BLaER1 treated with 17β-estradiol and CSF1 and Interleukin-3, amounts not matched to agents 10 nM and 100 nM (cell line): ENCODE results near the gene GLYATL3.

Source experiments
- H3K27ac ChIP-seq, 11 experiments: shearing (Covaris generic); formaldehyde crosslinking; 2 replicates each; pipeline ENCODE4 v1.8.1; 2022
- H3K27me3 ChIP-seq, 11 experiments: shearing (Covaris generic); formaldehyde crosslinking; 2 replicates each; pipeline ENCODE4 v1.8.1; 2022
- H3K36me3 ChIP-seq, 11 experiments: shearing (Covaris generic); formaldehyde crosslinking; 2 replicates each; pipeline ENCODE4 v1.8.1; 2022
- H3K4me1 ChIP-seq, 10 experiments: shearing (Covaris generic); formaldehyde crosslinking; 2 replicates each; pipeline ENCODE4 v1.8.1; 2022
- H3K4me2 ChIP-seq, 11 experiments: shearing (Covaris generic); formaldehyde crosslinking; 2 replicates each; pipeline ENCODE4 v1.8.1; 2022
- H3K4me3 ChIP-seq, 10 experiments: shearing (Covaris generic); formaldehyde crosslinking; 2 replicates each; pipeline ENCODE4 v1.8.1; 2022
- H3K9ac ChIP-seq, 11 experiments: shearing (Covaris generic); formaldehyde crosslinking; 2 replicates each; pipeline ENCODE4 v1.8.1; 2022
- H3K9me3 ChIP-seq, 11 experiments: shearing (Covaris generic); formaldehyde crosslinking; replicated peaks in 1 of 11; 2 replicates each; pipeline ENCODE4 v1.8.1; 2022
- H4K20me1 ChIP-seq, 11 experiments: shearing (Covaris generic); formaldehyde crosslinking; 2 replicates each; pipeline ENCODE4 v1.8.1; 2022
- Cebpa-rat ChIP-seq, 11 experiments: shearing (Covaris generic); IDR thresholded peaks; 2 replicates each; pipeline ENCODE4 v1.8.1; 2022

GLYATL3 gene

DNA sequence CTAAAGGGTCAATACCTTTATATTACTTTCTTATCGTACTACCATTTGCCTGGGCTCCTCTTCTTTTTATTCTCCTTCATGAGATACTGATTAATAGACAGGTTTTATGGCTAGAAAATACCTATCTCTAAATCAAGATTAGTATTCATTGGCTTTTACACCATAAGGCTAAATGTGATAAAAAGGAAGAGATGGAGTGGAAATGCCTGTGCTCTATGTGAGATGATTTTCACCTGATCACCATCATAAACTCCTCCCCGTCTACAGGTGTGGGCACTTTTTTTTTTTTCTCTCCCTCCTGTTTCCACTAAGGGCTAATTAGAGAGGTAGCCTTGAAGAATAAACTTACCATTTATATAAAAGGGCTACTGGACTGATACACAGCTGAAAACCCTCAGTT, at the start of gene GLYATL3:
Gene GLYATL3, plus strand, starts transcription at position 301 of the 400 bp plus-strand sequence. CDS start 12,068 bp downstream, outside the sequence.
- Histone ChIP-seq H3K9ac (no peak within 1 kb of the TSS), H3K9me3 (no peaks in the 10 kb centered on the region), H4K20me1 (no peaks in the 10 kb centered on the region), H3K4me1 (no peaks in the 10 kb centered on the region), H3K27ac (no peak within 1 kb of the TSS), H3K4me2 (no peak within 1 kb of the TSS), H3K27me3 (no peaks in the 10 kb centered on the region), H3K4me3 (no peak within 1 kb of the TSS), H3K36me3 (peaks cover 0 to 14% (median 7%) of the 10 kb centered on the region in 11 experiments; a peak in 17 of 22 replicates)
- TF ChIP-seq Cebpa-rat (IDR thresholded peaks at IDR 0.05), result no peak

DNA sequence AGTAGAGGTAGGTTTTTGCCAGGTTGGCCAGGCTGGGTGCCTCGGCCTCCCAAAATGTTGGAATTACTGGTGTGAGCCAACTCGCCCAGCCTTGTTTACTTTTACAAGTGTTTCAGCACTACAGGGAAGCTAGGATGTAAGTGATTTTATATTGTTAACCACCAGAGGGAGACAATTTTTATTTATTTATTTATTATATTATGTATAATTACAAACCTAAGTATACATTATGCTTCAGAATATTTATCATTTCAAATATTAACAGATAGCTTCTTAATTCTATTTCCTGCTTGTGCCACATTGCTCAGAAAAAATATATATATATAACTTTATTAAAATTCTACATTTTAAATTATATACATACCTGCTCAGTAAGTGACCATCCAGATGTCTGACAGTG, 46.5 kb upstream of the GLYATL3 start:
- Histone ChIP-seq H3K4me3 (no peak overlapping the region), H3K27ac (no peak overlapping the region), H3K4me1 (no peaks in the 10 kb centered on the region), H3K9me3 (no peaks in the 10 kb centered on the region), H4K20me1 (no peaks in the 10 kb centered on the region), H3K9ac (no peak overlapping the region), H3K4me2 (no peak overlapping the region), H3K36me3 (peaks cover 13 to 85% (median 48%) of the 10 kb centered on the region in 11 experiments), H3K27me3 (no peaks in the 10 kb centered on the region)
- no peak for TF ChIP-seq Cebpa-rat (IDR thresholded peaks at IDR 0.05)

DNA sequence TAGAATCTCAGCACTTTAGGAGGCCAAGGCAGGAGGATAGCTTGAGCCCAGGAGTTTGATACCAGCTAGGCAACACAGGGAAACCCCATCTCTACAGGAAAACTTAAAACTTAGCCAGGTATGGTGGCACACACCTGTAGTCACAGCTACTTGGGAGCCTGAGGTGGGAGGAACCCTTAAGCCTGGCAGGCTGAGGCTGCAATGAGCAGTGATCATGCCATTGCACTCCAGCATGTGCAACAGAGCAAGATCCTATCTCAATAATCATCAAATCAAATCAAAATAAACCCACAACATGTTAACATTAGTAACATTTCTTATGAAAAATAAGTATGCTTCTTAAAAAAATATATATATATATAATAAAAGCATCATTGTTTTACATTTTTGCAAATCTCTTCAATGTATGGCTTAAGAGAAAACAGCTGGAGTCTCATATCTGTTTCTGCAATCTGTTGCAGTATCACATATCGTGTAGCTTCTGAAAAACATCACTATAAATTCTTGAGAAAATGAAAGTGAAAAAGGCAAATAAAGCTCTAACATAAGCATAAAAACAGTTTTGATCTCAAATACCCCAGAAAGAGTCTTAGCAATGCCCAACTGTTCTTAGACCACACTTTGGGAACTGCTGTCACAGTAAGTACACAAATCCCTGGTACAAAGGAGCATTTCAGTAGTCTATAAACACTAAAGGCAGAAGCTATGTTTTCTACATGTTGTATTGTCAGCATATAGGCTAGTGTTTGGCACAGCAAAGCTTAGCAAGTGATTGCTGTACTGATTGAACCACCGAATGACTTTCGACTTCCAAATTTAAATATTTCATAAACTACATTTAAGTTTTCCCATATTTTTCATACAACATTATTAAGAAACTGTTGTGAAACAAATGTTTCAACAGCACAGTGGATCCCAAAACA, 44.7 kb upstream of the GLYATL3 start:
- no peaks in the 10 kb centered on the region for H3K27me3 ChIP-seq
- H4K20me1 ChIP-seq, result no peaks in the 10 kb centered on the region; a peak in 1 of 22 replicates
- no peaks in the 10 kb centered on the region for H3K9me3 ChIP-seq
- peaks cover 0 to 12% (median 3%) of the 10 kb centered on the region in 10 experiments; a peak in 9 of 20 replicates for H3K4me1 ChIP-seq
- H3K4me2 ChIP-seq, result no peak overlapping the region
- H3K27ac ChIP-seq, result no peak overlapping the region
- H3K36me3 ChIP-seq, result peaks cover 11 to 78% (median 45%) of the 10 kb centered on the region in 11 experiments
- no peak for TF ChIP-seq Cebpa-rat (IDR thresholded peaks at IDR 0.05)
- H3K4me3 ChIP-seq, result no peak overlapping the region
- H3K9ac ChIP-seq, result no peak overlapping the region

DNA sequence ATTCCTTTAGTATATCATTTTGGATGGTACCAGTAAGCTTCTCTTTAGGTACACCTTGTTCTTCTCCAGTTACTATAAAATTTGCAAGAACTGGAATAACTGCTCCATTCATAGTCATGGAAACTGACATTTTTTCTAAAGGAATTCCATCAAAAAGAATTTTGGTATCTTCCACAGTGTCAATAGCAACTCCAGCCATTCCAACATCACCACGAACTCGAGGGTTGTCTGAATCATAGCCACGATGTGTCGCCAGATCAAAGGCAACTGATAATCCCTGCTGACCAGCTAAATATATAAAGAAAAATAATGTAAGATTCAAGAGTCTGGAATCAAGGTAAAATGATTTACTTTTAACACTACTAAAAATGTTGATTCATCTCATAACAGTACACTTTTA, 42.0 kb upstream of the GLYATL3 start:
- H3K9ac ChIP-seq, result no peak overlapping the region
- H4K20me1 ChIP-seq, result no peaks in the 10 kb centered on the region; a peak in 1 of 22 replicates
- H3K4me3 ChIP-seq, result no peak overlapping the region
- H3K4me2 ChIP-seq, result no peak overlapping the region
- peaks cover 8 to 54% (median 30%) of the 10 kb centered on the region in 11 experiments; a peak in 19 of 22 replicates for H3K36me3 ChIP-seq
- no peak for TF ChIP-seq Cebpa-rat (IDR thresholded peaks at IDR 0.05)
- no peaks in the 10 kb centered on the region for H3K9me3 ChIP-seq
- no peak overlapping the region for H3K27ac ChIP-seq
- H3K4me1 ChIP-seq, result peaks cover 13 to 30% (median 18%) of the 10 kb centered on the region in 10 experiments
- no peaks in the 10 kb centered on the region for H3K27me3 ChIP-seq

DNA sequence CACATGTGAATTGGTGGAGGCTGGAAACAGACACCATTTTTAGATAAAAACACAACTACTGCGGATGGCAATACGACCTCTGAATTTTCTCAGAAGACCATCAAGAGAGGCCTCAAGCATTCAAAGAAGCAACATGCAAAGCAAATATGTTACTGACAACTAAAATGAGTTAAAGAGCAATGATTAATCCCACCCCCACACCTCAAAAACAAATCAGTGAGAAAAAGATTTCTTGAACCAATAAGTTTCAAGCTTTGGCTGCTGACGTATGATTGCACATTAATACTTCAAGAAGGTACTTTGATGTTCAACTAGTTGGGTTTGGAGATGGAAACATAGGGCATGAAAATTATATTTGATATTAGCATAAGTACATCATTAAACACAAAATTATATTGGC, 37.7 kb upstream of the GLYATL3 start:
- no peak for TF ChIP-seq Cebpa-rat (IDR thresholded peaks at IDR 0.05)
- no peaks in the 10 kb centered on the region for H3K9me3 ChIP-seq
- peak overlapping the region in 8 of 11 experiments; percentile 80 to 92 (median 86); a peak in 14 of 22 replicates for H3K27ac ChIP-seq
- peaks cover 5 to 25% (median 14%) of the 10 kb centered on the region in 11 experiments; a peak in 18 of 22 replicates for H3K36me3 ChIP-seq
- H3K27me3 ChIP-seq, result no peaks in the 10 kb centered on the region
- no peaks in the 10 kb centered on the region; a peak in 1 of 22 replicates for H4K20me1 ChIP-seq
- H3K4me1 ChIP-seq, result peaks cover 37 to 55% (median 42%) of the 10 kb centered on the region in 10 experiments
- H3K4me3 ChIP-seq, result peak overlapping the region; percentile 66 to 96 (median 86)
- peak overlapping the region; percentile 81 to 92 (median 87); a peak in 21 of 22 replicates for H3K9ac ChIP-seq
- peak overlapping the region; percentile 73 to 97 (median 89) for H3K4me2 ChIP-seq

DNA sequence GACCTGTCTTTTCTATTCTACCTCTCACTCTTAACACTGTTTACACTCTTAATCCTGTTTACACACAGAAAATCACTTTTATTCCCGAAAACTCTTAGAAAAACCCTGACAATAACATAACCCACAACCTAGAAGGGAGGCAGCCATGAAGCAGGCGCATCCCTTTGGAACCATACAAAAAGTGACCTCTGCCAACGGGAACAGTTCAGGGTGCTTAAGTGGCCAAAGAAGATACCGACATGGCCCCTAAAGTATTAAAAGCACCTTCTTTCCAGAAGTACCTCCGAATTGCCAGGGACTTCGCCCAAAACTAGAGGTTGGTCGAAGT, 37.2 kb upstream of the GLYATL3 start:
- Histone ChIP-seq H3K36me3 (peaks cover 3 to 20% (median 11%) of the 10 kb centered on the region in 11 experiments; a peak in 15 of 22 replicates), H3K4me3 (peak overlapping the region; percentile 66 to 96 (median 86)), H3K27me3 (no peaks in the 10 kb centered on the region), H3K27ac (peak overlapping the region; percentile 68 to 92 (median 84)), H4K20me1 (no peaks in the 10 kb centered on the region; a peak in 1 of 22 replicates), H3K9ac (peak overlapping the region; percentile 81 to 92 (median 87)), H3K4me1 (peaks cover 37 to 55% (median 42%) of the 10 kb centered on the region in 10 experiments), H3K9me3 (no peaks in the 10 kb centered on the region), H3K4me2 (peak overlapping the region; percentile 73 to 97 (median 89))
- no peak for TF ChIP-seq Cebpa-rat (IDR thresholded peaks at IDR 0.05)

DNA sequence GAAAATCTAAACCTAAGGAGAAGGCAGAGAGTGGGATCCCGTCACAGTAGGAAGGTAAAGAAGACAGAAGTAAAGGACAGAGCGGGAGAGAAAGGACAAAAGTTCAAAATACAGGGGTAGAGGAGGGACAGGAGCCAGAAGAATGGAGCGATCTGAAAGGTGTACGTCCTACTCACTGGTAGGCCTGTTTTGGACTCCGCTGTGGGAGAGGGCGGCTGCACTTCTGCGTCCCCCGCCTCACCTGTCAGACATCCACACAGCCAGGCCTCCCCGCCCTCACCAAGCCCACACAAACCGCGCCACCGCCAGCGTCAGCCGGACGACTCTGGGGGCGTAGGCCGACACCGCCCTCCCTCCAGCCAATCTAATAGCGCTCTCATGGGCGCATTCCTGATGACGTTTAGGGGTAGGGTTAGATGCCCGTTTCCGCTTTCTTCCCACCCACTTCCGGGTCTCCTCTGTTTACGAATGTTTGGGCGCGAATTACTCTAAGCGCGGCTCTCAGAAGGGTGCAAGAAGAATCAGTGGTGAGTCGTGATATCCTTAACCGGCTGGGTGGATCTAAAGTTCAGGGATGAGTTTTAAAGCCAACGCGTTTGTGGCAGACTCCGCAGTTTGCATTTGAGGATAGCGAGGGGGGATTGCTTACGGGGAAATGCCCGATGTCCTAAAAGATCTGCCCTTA, 36.7 kb upstream of the GLYATL3 start, which contains the start of the genes CENPQ and MMUT:
Gene CENPQ, plus strand, starts transcription at position 444 of the 685 bp plus-strand sequence. CDS start 6,807 bp downstream, outside the sequence.
Gene MMUT, minus strand, starts transcription at position 327 of the 685 bp plus-strand sequence. CDS start 3,787 bp downstream, outside the sequence.
- Histone ChIP-seq H3K4me2 (peak within 1 kb of the TSS; percentile 80 to 97 (median 93)), H4K20me1 (peaks cover 0 to 3% (median 0%) of the 10 kb centered on the region in 11 experiments; a peak in 2 of 22 replicates), H3K27me3 (no peaks in the 10 kb centered on the region), H3K4me3 (peak within 1 kb of the TSS; percentile 66 to 96 (median 86)), H3K4me1 (peaks cover 37 to 55% (median 42%) of the 10 kb centered on the region in 10 experiments), H3K36me3 (peaks cover 0 to 17% (median 7%) of the 10 kb centered on the region in 11 experiments; a peak in 14 of 22 replicates), H3K9ac (peak within 1 kb of the TSS; percentile 81 to 92 (median 87)), H3K9me3 (no peaks in the 10 kb centered on the region), H3K27ac (peak within 1 kb of the TSS; percentile 68 to 92 (median 84))
- TF ChIP-seq Cebpa-rat (IDR thresholded peaks at IDR 0.05), result no peak

DNA sequence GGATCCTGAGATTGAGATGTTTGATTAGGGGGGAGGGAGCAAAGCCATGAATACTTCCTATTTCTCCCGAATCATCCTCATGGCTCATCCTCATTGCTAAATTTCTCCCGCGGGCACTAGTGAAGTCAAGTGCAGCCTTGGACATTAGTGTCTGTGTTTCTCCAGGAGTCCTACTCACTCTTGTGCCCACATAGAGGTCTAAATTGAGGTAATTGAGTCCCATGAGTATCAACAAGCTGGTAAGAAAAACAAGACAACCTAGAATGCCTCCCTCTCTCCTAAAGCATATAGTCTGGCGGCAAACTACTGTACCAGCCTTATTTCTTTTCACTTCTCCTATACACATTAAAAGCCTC, 36.1 kb upstream of the GLYATL3 start:
- peaks cover 0 to 6% (median 0%) of the 10 kb centered on the region in 11 experiments; a peak in 3 of 22 replicates for H4K20me1 ChIP-seq
- H3K4me3 ChIP-seq, result peak overlapping the region; percentile 66 to 96 (median 86)
- H3K9me3 ChIP-seq, result no peaks in the 10 kb centered on the region
- H3K4me2 ChIP-seq, result peak overlapping the region; percentile 73 to 95 (median 90)
- H3K27ac ChIP-seq, result peak overlapping the region; percentile 68 to 92 (median 84); a peak in 21 of 22 replicates
- peaks cover 37 to 55% (median 42%) of the 10 kb centered on the region in 10 experiments for H3K4me1 ChIP-seq
- TF ChIP-seq Cebpa-rat (IDR thresholded peaks at IDR 0.05), result no peak
- H3K36me3 ChIP-seq, result peaks cover 0 to 19% (median 7%) of the 10 kb centered on the region in 11 experiments; a peak in 13 of 22 replicates
- H3K9ac ChIP-seq, result peak overlapping the region; percentile 81 to 92 (median 87)
- no peaks in the 10 kb centered on the region for H3K27me3 ChIP-seq
